Retinal pigment epithelial cell (primary cell): ENCODE results near the gene IRS1.
A peak's percentile ranks its signal among the peaks of the same experiment; 100 is the strongest.

ENCODE experiments used
- DNase-seq: peaks from one replicate; pipeline ENCODE4 v3.0.0-alpha.2; 2010; ENCODE audit warnings: low read depth
- H3K4me3 ChIP-seq: 2 replicates; pipeline ENCODE4 v1.5.1; 2011; ENCODE audit warnings: mild to moderate bottlenecking, low read length, control low read depth, moderate library complexity
- CTCF ChIP-seq: conservative IDR thresholded peaks from 2 replicates; pipeline ENCODE4 v1.5.1; 2011; ENCODE audit warnings: low read depth, low read length, control low read depth, inconsistent platforms

The IRS1 gene

GRCh38 chr2:226687641-226688253, 111.9 kb downstream of the IRS1 start:
- DNase-seq, result no peak
- no peak for TF ChIP-seq CTCF
- no peak overlapping the region for H3K4me3 ChIP-seq

GRCh38 chr2:226684563-226684959, 115.1 kb downstream of the IRS1 start:
- no peak overlapping the region for H3K4me3 ChIP-seq
- TF ChIP-seq CTCF, result no peak
- no peak for DNase-seq

DNA sequence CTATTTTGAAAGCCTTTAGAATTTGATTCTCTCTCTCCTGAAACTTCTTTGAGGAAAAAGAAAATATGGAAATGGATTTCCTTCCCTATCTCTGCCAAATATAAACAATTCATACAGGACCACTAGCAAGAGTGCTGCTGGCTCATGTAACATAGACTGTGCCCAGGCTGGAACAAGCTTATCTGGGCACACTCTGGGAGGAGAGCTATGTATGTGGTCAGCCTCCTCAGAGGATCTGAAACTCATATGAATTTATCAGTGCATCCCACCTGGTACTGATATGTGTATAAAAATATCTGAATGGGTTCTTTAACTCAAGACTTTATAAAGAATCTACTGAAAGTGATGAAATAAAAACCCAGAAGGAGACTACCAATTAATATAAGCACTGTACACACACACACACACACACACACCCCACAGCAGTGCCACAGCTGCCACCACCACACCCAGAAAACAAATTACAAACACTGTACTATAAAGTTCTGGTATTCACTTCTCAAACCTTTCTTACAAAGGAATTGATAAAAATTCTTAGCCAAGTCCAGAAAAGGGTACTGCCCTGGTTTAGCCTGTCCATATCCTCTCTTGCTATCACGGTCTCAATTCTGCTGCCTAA, 115.6 kb downstream of the IRS1 start:
- DNase-seq, result no peak
- no peak overlapping the region for H3K4me3 ChIP-seq
- TF ChIP-seq CTCF, result no peak

- DNase-seq, result peak; percentile 68
- TF ChIP-seq CTCF, result no peak
- H3K4me3 ChIP-seq, result no peak overlapping the region
These were observed 116.4 kb downstream of the IRS1 start for GRCh38 chr2:226683196-226683595.
